ENCODE measurements around the gene YWHAQ. TPM values are rescaled to one million over a fixed set of nuclear protein-coding genes. Genes with fewer than 3 reads are reported as not detected.

The YWHAQ gene
- total and polyA plus RNA-seq, 9 of the 15 experiments (the other 6 are each of a cell fraction or from before 2014, with no cell fraction given), result 63.1 to 359 (median 203) TPM

DNA sequence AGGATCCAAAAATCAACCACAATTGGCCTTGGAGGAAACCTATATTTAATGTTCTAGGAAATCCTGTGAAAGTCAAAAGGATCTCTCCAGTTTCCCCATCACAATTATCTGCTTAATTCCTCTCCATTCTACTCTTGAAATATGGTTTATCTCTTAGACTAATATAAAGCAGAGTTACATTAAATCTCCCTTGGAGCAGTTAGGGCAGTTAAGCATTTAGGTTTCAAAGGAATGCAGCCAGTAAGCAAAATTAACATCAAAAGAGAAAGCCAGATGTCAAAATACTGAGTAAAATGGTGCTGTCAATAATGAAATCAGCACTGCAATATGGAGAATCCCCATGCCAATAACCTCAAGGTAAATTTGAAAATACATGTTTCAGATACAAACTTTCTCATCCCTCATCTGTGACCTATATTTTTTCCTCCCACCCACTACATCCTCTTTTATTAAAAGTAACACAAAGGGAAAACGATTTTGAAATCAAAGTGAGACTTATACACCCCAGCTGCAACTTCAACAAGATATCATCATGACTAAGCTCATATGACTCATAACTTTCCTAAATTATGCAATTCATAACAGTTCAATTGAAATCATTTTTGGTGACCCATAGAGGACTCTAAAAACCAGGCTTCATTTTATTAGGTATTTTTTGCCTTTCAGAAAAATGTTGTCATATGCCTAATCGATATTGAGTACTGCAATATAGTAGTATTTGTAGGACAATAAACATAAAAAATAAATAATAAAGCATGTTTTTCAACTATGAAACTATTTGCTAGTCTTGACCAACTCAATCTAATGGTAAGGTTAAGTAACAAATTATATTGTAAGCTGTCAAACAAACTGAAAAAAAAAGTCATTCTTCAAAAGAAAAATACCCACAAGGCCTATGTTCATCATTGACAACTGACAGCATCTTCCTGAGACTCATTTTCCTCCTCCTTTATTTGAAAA, 78.3 kb downstream of the YWHAQ start (continued):
- TF ChIP-seq ARID3B (CRISPR knock-in tag; IDR thresholded peaks at IDR 0.05; ENCODE audit: borderline replicate concordance) (no peak), KDM4B (IDR thresholded peaks at IDR 0.05; ENCODE audit: borderline replicate concordance in 2 of 2, low read depth in 1 of 2) (no peak), SETDB1 (IDR thresholded peaks at IDR 0.05; ENCODE audit: low read length) (no peak), MCM5 (IDR thresholded peaks at IDR 0.05; ENCODE audit: low read depth) (no peak), NFE2L1 (tag; IDR thresholded peaks at IDR 0.05; ENCODE audit: borderline replicate concordance, low read depth) (no peak), POLR2H (tag; IDR thresholded peaks at IDR 0.05; ENCODE audit: low read depth) (peak; percentile 73), CBFA2T3 (IDR thresholded peaks at IDR 0.05) (peak; percentile 62), ZNF23 (CRISPR knock-in tag; IDR thresholded peaks at IDR 0.05) (no peak), SAFB2 (IDR thresholded peaks at IDR 0.05; ENCODE audit: borderline replicate concordance, low read depth, low read length, severe bottlenecking) (no peak), ZNF583 (CRISPR knock-in tag; IDR thresholded peaks at IDR 0.05) (no peak), BCL6 (CRISPR knock-in tag; IDR thresholded peaks at IDR 0.05) (no peak; the same call in 1 of the 2 replicates), NCOA4 (IDR thresholded peaks at IDR 0.05; ENCODE audit: partially characterized antibody) (no peak), TCF7 (IDR thresholded peaks at IDR 0.05; ENCODE audit: borderline replicate concordance) (no peak), ZNF830 (CRISPR knock-in tag; IDR thresholded peaks at IDR 0.05) (no peak), TFAP4 (CRISPR knock-in tag; IDR thresholded peaks at IDR 0.05; ENCODE audit: borderline replicate concordance) (peak; percentile 23; the same call in 1 of the 2 replicates), ZNF121 (CRISPR knock-in tag; conservative IDR thresholded peaks at IDR 0.05) (no peak)
- TF ChIP-seq, protein P1, sequence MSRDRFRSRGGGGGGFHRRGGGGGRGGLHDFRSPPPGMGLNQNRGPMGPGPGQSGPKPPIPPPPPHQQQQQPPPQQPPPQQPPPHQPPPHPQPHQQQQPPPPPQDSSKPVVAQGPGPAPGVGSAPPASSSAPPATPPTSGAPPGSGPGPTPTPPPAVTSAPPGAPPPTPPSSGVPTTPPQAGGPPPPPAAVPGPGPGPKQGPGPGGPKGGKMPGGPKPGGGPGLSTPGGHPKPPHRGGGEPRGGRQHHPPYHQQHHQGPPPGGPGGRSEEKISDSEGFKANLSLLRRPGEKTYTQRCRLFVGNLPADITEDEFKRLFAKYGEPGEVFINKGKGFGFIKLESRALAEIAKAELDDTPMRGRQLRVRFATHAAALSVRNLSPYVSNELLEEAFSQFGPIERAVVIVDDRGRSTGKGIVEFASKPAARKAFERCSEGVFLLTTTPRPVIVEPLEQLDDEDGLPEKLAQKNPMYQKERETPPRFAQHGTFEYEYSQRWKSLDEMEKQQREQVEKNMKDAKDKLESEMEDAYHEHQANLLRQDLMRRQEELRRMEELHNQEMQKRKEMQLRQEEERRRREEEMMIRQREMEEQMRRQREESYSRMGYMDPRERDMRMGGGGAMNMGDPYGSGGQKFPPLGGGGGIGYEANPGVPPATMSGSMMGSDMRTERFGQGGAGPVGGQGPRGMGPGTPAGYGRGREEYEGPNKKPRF (IDR thresholded peaks at IDR 0.05; ENCODE audit: low read depth, low read length), result no peak
- TF ChIP-seq, protein P2, sequence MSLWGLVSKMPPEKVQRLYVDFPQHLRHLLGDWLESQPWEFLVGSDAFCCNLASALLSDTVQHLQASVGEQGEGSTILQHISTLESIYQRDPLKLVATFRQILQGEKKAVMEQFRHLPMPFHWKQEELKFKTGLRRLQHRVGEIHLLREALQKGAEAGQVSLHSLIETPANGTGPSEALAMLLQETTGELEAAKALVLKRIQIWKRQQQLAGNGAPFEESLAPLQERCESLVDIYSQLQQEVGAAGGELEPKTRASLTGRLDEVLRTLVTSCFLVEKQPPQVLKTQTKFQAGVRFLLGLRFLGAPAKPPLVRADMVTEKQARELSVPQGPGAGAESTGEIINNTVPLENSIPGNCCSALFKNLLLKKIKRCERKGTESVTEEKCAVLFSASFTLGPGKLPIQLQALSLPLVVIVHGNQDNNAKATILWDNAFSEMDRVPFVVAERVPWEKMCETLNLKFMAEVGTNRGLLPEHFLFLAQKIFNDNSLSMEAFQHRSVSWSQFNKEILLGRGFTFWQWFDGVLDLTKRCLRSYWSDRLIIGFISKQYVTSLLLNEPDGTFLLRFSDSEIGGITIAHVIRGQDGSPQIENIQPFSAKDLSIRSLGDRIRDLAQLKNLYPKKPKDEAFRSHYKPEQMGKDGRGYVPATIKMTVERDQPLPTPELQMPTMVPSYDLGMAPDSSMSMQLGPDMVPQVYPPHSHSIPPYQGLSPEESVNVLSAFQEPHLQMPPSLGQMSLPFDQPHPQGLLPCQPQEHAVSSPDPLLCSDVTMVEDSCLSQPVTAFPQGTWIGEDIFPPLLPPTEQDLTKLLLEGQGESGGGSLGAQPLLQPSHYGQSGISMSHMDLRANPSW (CRISPR knock-in tag; IDR thresholded peaks at IDR 0.05), result no peak
- TF ChIP-seq, protein P3, sequence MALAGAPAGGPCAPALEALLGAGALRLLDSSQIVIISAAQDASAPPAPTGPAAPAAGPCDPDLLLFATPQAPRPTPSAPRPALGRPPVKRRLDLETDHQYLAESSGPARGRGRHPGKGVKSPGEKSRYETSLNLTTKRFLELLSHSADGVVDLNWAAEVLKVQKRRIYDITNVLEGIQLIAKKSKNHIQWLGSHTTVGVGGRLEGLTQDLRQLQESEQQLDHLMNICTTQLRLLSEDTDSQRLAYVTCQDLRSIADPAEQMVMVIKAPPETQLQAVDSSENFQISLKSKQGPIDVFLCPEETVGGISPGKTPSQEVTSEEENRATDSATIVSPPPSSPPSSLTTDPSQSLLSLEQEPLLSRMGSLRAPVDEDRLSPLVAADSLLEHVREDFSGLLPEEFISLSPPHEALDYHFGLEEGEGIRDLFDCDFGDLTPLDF (CRISPR knock-in tag; IDR thresholded peaks at IDR 0.05), result no peak

All from K562 (cell line).